ENCODE data around the gene CLINT1.

GRCh38 chr5:157877821-157878220, 18.9 kb upstream of the CLINT1 start:
- TF ChIP-seq CREB1 (CRISPR knock-in tag; IDR thresholded peaks at IDR 0.05; ENCODE audit: low read depth) (no peak), CTCF (conservative IDR thresholded peaks at IDR 0.05; ENCODE audit: low read depth in 2 of 2) (no peak)
